DMS53 treated with DMSO at 0.1 percent for 48 hours (cell line): ENCODE results near the gene PKD2.
"Not testable (repeated sequence)": the region's sequence is repeated elsewhere in the genome, so short reads cannot be mapped to it uniquely, and the experiment has no call there.

Source experiments
- DNase-seq: peaks from one replicate; lab custom pipeline; 2025; ENCODE audit not compliant: unreplicated experiment; lab: John Stamatoyannopoulos, UW

Gene PKD2

DNA sequence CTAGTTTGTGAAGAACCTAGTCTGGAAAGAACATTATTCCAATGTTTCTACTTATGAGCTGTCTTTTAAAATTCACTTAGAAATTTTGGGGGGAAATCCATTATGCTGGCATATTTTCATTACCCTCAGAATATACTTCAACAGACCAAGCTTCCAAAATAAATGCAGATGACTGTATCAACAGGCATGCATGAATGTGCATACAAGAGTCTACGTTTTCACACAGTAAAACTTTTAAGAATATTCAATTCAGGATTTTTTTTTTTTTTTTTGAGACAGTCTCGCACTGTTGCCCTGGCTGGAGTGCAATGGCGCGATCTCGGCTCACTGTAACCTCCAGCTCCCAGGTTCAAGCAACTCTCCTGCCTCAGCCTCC is 101.3 kb downstream of the PKD2 start:
- DNase-seq: no peak

DNA sequence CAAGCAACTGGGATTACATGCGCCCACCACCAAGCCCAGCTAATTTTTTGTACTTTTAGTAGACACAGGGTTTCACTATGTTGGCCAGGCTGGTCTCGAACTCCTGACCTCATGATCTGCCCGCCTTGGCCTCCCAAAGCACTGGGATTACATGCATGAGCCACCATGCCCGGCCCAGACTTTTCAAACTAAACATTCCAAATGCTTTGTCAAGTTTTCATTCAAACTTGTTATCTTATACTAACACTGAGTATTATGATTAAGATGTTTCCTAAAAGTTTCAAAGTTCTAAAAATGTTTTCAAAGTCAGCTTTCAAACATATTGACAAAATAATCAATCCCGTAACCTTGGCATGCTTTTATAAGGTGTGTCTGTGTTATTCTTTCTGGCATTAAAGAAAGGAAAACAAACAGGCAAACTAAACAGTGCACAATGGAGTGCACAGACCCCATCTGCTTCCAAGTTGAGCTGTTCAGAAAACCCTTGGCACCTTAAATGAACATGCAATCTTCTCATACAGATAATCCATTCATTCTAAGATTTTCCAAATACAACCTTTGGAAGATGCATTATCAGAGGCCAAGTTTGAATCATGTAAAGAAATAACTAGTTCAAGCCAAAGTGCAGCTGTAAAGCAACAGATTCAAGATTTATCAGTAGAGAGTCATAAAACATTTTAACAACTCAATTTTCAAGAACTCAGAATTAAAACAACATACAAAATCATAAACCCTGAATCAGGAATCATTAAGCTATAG is 101.9 kb downstream of the PKD2 start:
- no peak for DNase-seq

DNA sequence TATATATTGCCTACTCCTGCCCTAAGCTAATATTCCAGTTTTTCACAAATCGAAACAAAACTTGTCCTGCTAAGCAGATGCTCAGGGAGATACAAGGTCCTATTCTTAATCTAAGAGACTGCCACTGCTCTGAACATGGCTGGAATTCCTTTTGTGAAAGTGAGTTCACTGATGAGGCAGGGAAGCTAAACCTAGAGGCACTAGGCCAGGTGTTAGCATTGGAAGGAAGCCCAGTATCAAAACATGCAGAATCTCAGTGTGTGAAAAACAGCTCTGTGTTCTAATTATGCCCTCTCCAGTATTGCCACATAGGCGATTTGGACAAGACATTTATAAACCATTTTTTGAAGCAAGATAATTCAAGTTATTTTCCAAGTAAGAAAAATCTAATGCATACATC is 103.4 kb downstream of the PKD2 start:
- no peak for DNase-seq

DNA sequence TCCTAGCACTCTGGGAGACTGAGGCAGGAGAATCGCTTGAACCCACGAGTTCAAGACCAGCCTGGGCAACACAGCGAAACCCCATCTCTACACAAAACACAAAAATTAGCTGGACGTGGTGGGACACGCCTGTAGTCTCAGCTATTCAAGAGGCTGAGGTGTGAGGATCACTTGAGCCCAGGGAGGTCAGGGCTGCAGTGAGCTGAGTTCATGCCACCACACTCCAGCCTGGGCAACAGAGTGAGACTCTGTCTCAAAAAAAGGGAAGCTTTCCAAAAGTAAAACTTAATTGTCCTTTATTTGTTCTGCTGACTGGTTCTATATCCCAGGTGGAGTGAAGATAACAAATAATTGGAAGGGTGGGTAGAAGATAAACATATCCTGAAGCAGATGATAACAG is 105.4 kb downstream of the PKD2 start:
- no peak for DNase-seq

DNA sequence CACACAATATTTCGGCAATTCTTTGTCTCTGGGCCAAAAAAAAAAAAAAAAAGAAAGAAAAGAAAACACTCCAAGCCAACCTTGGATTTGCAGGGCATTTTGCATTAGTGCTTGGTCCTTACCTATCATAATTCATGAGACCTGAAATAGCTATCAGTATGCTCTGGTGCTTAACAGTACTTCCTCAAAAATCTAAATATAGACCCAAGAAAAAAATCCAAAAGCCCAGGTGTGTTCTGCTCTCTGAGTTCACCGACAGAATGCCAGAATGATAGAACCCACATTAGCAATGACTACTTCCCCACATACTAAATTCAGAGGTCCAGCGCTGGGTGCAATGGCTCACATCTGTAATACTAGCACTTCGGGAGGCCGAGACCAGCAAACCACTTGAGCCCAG is 108.2 kb downstream of the PKD2 start:
- DNase-seq: no peak

DNA sequence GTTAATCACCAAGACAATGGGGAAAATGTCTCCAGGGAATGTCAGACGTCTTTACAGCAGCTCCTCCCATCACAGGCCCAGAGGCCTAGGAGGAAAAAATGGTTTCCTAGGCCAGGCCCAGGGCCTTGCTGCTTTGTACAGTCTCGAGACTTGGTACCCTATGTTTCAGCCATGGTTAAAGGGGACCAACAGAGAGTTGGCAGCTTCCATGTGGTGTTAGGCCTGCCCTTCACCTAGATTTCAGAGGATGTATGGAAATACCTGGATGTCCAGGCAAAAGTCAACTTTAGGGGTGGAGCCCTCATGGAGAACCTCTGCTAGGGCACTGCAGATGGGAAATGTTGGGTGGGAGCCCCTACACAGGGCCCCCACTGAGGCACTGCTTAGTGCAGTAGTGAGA is 112.5 kb downstream of the PKD2 start:
- DNase-seq: no peak

DNA sequence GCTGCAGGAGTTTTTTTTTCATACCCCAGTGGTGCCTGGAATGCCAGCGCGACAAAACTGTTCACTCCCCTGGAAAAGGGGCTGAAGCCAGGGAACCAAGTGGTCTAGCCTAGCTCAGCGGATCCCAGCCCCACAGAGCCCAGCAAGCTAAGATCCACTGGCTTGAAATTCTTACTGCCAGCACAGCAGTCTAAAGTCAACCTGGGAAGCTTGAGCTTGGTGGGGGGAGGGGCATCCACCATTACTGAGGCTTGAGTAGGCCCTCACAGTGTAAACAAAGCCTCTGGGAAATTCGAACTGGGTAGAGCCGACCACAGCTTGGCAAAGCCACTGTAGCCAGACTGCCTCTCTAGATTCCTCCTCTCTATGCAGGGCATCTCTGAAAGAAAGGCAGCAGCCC is 114.8 kb downstream of the PKD2 start:
- DNase-seq: not testable (repeated sequence)
